Activated T-helper 17 cell treated with anti-CD3 and anti-CD28 coated beads, Interleukin-2, amount 50 U/mL, for 72 hours (primary cell): ENCODE data around the gene IVNS1ABP. TPM values are rescaled to one million over a fixed set of nuclear protein-coding genes. Genes with fewer than 3 reads are reported as not detected.
"Not testable (repeated sequence)": the region's sequence is repeated elsewhere in the genome, so short reads cannot be mapped to it uniquely, and the experiment has no call there.

Experiments
- ATAC-seq: fragments of 150-1000 bp; cut with Tn5 transposase; replicated peaks from 2 replicates; pipeline ENCODE4 v1.10.0; 2021; ENCODE audit warnings: mild to moderate bottlenecking, moderate library complexity
- H3K27ac Mint-ChIP-seq: one replicate; pipeline ENCODE4 v1.8.0; 2022; ENCODE audit warnings: mixed read lengths
- H3K27me3 Mint-ChIP-seq: one replicate; pipeline ENCODE4 v1.8.0; 2022; ENCODE audit warnings: mixed read lengths
- H3K36me3 Mint-ChIP-seq: one replicate; pipeline ENCODE4 v1.8.0; 2022; ENCODE audit warnings: low read depth, mild to moderate bottlenecking, mixed read lengths
- H3K4me1 Mint-ChIP-seq: one replicate; pipeline ENCODE4 v1.8.0; 2022; ENCODE audit warnings: mixed read lengths
- H3K4me3 Mint-ChIP-seq: one replicate; pipeline ENCODE4 v1.8.0; 2022; ENCODE audit warnings: mild to moderate bottlenecking, mixed read lengths
- H3K9me3 Mint-ChIP-seq: one replicate; pipeline ENCODE4 v1.8.0; 2022; ENCODE audit warnings: mixed read lengths
- total RNA-seq, 2 donors: library from RNA; stranded (reverse); gene quantifications; one replicate each; pipeline ENCODE4 v1.2.3, GENCODE V29; 2022

The IVNS1ABP gene
- total RNA-seq, 2 donors from 2014 or later = 215 to 269 TPM

DNA sequence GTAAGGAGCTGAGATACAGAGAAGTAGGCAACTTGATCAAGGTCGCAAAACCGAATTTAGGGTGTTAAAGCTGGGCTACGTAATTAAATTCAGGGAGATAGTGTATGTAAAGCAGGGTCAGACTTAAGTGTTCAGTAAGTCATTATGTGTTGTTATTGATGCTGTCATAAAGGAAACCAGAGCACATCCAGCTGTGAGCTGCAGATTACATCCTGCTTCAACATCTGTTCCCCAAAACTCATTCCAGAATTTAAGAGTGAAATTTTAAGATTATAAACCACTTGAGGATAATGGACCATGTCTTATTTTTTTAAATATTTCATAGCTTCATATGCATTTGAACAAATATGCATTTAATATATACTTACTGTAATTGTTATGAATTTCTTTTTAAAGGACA is 49.7 kb downstream of the IVNS1ABP start:
- Mint-ChIP-seq H3K27ac (no peak overlapping the region), H3K4me1 (no peaks in the 10 kb centered on the region), H3K27me3 (no peaks in the 10 kb centered on the region), H3K36me3 (no peaks in the 10 kb centered on the region), H3K9me3 (no peaks in the 10 kb centered on the region), H3K4me3 (no peak overlapping the region)
- no peak for ATAC-seq

DNA sequence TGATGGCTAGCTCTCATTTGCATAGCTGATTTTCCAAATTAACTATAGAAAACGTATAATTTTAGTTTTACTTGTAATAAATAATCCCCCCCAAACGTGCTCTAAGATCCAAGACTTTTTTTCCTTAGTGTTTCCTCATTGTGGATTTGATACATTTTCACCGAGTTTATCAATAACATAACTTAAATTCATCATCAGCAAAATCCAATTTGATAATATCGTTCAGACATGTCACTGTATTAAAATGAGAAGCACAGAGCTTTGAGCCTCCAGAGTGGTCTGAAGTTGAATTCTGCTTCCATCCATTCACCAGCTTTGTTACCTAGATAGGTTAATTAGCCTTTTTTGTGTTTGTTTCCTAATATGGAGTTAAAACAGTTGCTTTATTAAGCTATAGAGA is 51.7 kb downstream of the IVNS1ABP start:
- ATAC-seq = no peak
- no peaks in the 10 kb centered on the region for H3K27me3 Mint-ChIP-seq
- peaks cover 2% of the 10 kb centered on the region for H3K9me3 Mint-ChIP-seq
- no peaks in the 10 kb centered on the region for H3K36me3 Mint-ChIP-seq
- no peak overlapping the region for H3K4me3 Mint-ChIP-seq
- H3K4me1 Mint-ChIP-seq = no peaks in the 10 kb centered on the region
- no peak overlapping the region for H3K27ac Mint-ChIP-seq

DNA sequence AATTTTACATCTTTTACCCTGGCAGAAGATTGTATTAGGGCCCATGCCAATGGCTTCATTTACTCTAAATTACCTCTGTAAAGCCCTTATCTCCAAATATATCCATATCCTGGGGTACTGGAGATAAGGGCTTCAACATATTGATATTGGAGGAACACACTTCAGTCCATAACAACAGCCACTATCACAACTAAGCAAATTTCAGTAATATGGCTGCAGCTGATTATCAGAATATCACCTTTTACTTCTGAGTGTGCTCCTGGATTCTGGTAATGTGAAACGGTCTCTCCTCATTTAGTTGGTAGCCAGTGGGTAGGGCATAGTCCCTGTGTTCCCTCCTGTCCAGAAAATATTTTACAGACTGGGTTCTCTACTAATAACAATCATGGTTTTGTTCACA is 53.3 kb downstream of the IVNS1ABP start:
- no peak overlapping the region for H3K27ac Mint-ChIP-seq
- peaks cover 3% of the 10 kb centered on the region for H3K4me1 Mint-ChIP-seq
- no peak overlapping the region for H3K4me3 Mint-ChIP-seq
- no peaks in the 10 kb centered on the region for H3K36me3 Mint-ChIP-seq
- peaks cover 9% of the 10 kb centered on the region for H3K9me3 Mint-ChIP-seq
- no peak for ATAC-seq
- H3K27me3 Mint-ChIP-seq = no peaks in the 10 kb centered on the region

DNA sequence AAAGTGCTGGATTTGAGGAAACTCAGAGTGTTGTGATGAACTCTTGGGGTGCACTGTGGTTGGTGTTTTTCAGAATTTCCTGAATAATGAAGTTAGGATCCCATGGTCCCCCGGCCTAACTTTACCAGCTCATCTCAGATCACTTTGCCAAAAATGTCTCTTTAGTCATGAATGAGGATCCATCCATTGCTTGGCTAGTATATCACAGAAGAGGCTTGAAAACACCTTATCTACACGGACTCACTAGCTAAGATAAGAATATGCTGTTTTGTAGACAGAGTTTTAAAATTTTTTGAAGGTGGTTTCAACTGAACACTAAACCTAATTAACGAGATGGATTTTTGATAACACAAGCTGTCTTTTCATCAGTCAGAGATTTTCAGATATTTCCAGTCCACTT is 53.8 kb downstream of the IVNS1ABP start:
- Mint-ChIP-seq H3K9me3 (peaks cover 9% of the 10 kb centered on the region), H3K4me1 (peaks cover 8% of the 10 kb centered on the region), H3K27ac (no peak overlapping the region), H3K4me3 (no peak overlapping the region), H3K27me3 (no peaks in the 10 kb centered on the region), H3K36me3 (no peaks in the 10 kb centered on the region)
- ATAC-seq = no peak

DNA sequence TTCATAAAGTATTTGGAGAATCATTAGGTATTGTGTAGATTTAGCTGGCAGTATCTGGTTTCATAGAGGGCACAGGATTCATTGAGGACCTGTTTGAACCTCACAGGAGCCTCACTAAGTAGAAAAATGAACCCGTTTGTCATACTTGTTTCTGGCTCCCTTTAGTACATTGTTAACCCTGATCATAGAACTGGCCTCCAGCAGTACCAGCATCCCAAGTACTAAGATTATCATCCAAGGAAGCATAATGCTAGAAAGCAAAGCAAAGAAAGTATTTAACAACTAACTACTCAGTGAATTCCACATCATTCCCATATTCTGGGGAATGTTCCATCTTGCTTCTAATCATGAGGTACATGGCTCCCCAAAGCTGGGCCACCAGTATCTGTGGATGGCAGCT is 54.9 kb downstream of the IVNS1ABP start:
- no peak overlapping the region for H3K4me3 Mint-ChIP-seq
- H3K4me1 Mint-ChIP-seq = peaks cover 13% of the 10 kb centered on the region
- no peak overlapping the region for H3K27ac Mint-ChIP-seq
- ATAC-seq = no peak
- H3K9me3 Mint-ChIP-seq = peaks cover 9% of the 10 kb centered on the region
- no peaks in the 10 kb centered on the region for H3K27me3 Mint-ChIP-seq
- H3K36me3 Mint-ChIP-seq = no peaks in the 10 kb centered on the region

DNA sequence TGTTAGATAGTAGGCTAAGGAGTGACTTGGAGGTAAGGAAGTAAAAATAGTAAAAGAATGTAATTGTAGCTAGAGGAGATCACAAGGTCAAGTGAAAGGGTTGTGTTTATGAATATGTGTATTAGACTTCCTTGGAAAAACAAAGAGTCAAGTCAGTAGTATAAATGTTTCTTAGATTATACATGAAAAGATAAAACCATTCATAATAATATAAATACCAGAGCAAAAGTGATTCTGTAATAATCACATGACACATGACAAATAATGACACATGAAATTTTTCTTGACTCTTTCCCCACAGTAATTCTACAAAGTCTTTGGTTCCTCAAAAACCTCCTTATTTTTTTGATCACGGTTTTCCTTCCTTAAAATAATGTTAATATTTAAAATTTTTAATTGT is 56.4 kb downstream of the IVNS1ABP start:
- Mint-ChIP-seq H3K4me3 (no peak overlapping the region), H3K36me3 (no peaks in the 10 kb centered on the region), H3K4me1 (peaks cover 13% of the 10 kb centered on the region), H3K9me3 (peaks cover 9% of the 10 kb centered on the region), H3K27me3 (no peaks in the 10 kb centered on the region), H3K27ac (no peak overlapping the region)
- no peak for ATAC-seq

DNA sequence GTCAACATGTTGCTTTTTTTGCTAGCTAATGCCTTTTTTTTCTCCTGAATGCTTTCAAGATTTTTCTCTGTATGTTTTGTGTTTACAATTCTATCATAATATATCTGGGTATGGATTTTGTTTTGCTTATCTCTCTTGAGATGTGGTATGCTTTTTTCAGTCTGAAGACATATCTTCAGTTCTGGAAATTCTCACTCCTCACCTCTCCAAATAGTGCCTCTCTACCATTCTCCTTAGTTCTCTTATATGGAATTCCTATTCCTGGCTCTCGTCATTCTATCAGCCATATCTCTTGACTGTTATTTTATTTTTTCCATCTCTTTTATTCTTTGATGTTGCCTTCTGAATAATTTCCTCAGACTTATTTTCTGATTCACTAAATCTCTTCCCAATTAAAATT is 58.4 kb downstream of the IVNS1ABP start:
- Mint-ChIP-seq H3K27ac (no peak overlapping the region), H3K9me3 (peaks cover 9% of the 10 kb centered on the region), H3K4me3 (peak overlapping the region; percentile 27), H3K36me3 (no peaks in the 10 kb centered on the region), H3K27me3 (no peaks in the 10 kb centered on the region), H3K4me1 (peaks cover 13% of the 10 kb centered on the region)
- ATAC-seq = no peak

DNA sequence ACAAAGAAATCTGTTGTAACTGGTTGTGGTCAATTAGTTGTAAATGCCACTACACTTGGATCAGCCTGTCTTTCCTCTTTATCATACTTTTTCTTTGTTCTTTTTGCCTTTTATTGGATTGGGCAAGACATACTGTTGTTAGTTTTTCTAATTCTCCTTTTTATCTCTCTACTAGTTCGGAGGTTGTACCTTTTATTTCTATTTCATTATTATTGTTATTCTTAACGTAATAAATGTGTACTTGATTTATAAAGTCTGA is 59.2 kb downstream of the IVNS1ABP start:
- H3K4me1 Mint-ChIP-seq = peaks cover 13% of the 10 kb centered on the region
- H3K9me3 Mint-ChIP-seq = peaks cover 9% of the 10 kb centered on the region
- H3K4me3 Mint-ChIP-seq = peak overlapping the region; percentile 27
- no peaks in the 10 kb centered on the region for H3K27me3 Mint-ChIP-seq
- no peak overlapping the region for H3K27ac Mint-ChIP-seq
- no peak for ATAC-seq
- H3K36me3 Mint-ChIP-seq = no peaks in the 10 kb centered on the region

DNA sequence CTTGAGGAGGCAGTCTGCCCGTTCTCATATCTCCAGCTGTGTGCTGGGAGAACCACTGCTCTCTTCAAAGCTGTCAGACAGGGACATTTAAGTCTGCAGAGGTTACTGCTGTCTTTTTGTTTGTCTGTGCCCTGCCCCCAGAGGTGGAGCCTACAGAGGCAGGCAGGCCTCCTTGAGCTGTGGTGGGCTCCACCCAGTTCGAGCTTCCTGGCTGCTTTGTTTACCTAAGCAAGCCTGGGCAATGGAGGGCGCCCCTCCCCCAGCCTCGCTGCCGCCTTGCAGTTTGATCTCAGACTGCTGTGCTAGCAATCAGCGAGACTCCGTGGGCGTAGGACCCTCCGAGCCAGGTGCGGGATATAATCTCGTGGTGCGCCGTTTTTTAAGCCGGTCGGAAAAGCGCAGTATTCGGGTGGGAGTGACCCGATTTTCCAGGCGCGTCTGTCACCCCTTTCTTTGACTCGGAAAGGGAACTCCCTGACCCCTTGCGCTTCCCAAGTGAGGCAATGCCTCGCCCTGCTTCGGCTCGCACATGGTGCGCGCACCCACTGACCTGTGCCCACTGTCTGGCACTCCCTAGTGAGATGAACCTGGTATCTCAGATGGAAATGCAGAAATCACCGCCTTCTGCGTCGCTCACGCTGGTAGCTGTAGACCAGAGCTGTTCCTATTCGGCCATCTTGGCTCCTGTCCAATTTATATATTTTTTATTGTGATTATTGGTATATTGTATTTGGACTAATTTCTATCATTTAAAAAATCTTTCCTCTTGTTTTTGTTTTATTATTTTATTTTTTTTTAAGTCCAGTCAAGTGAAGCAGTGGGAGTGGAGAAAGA is 59.7 kb downstream of the IVNS1ABP start:
- not testable (repeated sequence) for H3K9me3 Mint-ChIP-seq

DNA sequence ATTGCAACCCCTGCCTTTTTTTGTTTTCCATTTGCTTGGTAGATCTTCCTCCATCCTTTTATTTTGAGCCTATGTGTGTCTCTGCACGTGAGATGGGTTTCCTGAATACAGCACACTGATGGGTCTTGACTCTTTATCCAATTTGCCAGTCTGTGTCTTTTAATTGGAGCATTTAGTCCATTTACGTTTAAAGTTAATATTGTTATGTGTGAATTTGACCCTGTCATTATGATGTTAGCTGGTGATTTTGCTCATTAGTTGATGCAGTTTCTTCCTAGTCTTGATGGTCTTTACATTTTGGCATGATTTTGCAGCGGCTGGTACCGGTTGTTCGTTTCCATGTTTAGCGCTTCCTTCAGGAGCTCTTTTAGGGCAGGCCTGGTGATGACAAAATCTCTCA is 61.4 kb downstream of the IVNS1ABP start:
- ATAC-seq, H3K4me3 Mint-ChIP-seq, H3K27me3 Mint-ChIP-seq, H3K9me3 Mint-ChIP-seq, H3K27ac Mint-ChIP-seq, H3K36me3 Mint-ChIP-seq: not testable (repeated sequence)
- H3K4me1 Mint-ChIP-seq = peaks cover 13% of the 10 kb centered on the region

More for the DNA sequence above, 59.7 kb downstream of the IVNS1ABP start:
- not testable (repeated sequence) for H3K27me3 Mint-ChIP-seq, H3K27ac Mint-ChIP-seq, ATAC-seq, H3K36me3 Mint-ChIP-seq
- peaks cover 13% of the 10 kb centered on the region for H3K4me1 Mint-ChIP-seq
- H3K4me3 Mint-ChIP-seq = peak overlapping the region; percentile 27

DNA sequence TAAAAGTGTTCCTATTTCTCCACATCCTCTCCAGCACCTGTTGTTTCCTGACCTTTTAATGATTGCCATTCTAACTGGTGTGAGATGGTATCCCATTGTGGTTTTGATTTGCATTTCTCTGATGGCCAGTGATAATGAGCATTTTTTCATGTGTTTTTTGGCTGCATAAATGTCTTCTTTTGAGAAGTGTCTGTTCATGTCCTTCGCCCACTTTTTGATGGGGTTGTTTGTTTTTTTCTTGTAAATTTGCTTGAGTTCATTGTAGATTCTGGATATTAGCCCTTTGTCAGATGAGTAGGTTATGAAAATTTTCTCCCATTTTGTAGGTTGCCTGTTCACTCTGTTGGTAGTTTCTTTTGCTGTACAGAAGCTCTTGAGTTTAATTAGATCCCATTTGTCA is 64.6 kb downstream of the IVNS1ABP start:
- not testable (repeated sequence) for H3K9me3 Mint-ChIP-seq, H3K4me3 Mint-ChIP-seq, H3K4me1 Mint-ChIP-seq, H3K36me3 Mint-ChIP-seq, ATAC-seq, H3K27ac Mint-ChIP-seq, H3K27me3 Mint-ChIP-seq

DNA sequence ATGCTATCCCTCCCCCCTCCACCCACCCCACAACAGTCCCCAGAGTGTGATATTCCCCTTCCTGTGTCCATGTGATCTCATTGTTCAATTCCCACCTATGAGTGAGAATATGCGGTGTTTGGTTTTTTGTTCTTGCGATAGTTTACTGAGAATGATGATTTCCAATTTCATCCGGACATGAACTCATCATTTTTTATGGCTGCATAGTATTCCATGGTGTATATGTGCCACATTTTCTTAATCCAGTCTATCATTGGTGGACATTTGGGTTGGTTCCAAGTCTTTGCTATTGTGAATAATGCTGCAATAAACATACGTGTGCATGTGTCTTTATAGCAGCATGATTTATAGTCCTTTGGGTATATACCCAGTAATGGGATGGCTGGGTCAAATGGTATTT is 65.1 kb downstream of the IVNS1ABP start:
- not testable (repeated sequence) for H3K4me1 Mint-ChIP-seq, H3K27ac Mint-ChIP-seq, H3K9me3 Mint-ChIP-seq, H3K4me3 Mint-ChIP-seq, ATAC-seq, H3K36me3 Mint-ChIP-seq, H3K27me3 Mint-ChIP-seq

DNA sequence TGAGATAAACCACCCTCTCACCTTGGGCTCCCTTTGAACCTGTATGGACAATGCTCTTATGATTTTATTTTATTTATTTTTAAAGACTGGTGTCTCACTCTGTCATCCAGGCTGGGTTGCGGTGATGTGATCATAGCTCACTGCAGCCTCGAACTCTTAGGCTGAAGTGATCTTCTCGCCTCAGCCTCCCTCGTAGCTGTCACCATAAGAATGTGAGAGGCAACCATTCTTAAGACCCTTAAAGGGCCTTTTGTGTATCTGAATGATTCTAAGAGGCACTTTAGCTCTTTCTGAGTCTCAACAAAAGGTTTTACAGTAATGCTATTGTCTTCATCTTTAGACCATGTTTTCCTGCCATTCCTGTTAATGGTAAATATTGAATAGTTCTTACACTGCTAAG is 67.0 kb downstream of the IVNS1ABP start:
- ATAC-seq = no peak
- Mint-ChIP-seq H3K27ac (no peak overlapping the region), H3K36me3 (no peaks in the 10 kb centered on the region), H3K4me3 (no peak overlapping the region), H3K4me1 (peaks cover 5% of the 10 kb centered on the region), H3K9me3 (peaks cover 3% of the 10 kb centered on the region), H3K27me3 (no peaks in the 10 kb centered on the region)

DNA sequence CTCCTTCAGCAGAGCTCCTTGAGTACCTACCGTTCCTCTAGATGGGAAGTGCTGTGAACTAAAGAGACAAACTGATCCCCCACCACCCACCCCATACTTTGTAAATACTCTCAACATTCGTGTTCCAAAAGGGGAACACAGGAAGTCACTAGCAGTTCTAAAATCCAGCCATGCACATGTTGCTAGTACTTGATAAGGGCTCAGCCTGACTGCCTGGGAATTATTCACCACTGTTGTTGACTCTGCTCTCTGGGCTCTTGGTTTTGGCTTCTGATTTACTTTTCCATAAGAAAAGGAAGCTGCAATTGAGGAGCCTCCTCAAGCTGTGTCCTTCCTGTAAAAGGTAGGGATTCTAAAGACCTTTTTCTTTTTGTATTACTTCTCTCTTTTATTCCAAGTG is 67.5 kb downstream of the IVNS1ABP start:
- H3K27me3 Mint-ChIP-seq = no peaks in the 10 kb centered on the region
- ATAC-seq = no peak
- no peak overlapping the region for H3K27ac Mint-ChIP-seq
- peaks cover 3% of the 10 kb centered on the region for H3K9me3 Mint-ChIP-seq
- peaks cover 5% of the 10 kb centered on the region for H3K4me1 Mint-ChIP-seq
- H3K36me3 Mint-ChIP-seq = no peaks in the 10 kb centered on the region
- H3K4me3 Mint-ChIP-seq = no peak overlapping the region
